T-cell (primary cell): ENCODE results near the gene HEXD. TPM values are rescaled to one million over a fixed set of nuclear protein-coding genes. Genes with fewer than 3 reads are reported as not detected.
"Not testable (repeated sequence)": the region's sequence is repeated elsewhere in the genome, so short reads cannot be mapped to it uniquely, and the experiment has no call there.

Experiments
- ATAC-seq, 4 experiments: fragments of 200-7000 bp in 3 of 4; fragments of 150-1000 bp in 1 of 4; cut with Tn5 transposase; replicated peaks in 1 of 4; 1 replicate in 3 of 4; 2 replicates in 1 of 4; pipeline ENCODE4 v1.10.0; 2021; ENCODE audit warnings: moderate library complexity in 3 of 4, mild to moderate bottlenecking in 2 of 4, moderate number of reproducible peaks in 1 of 4
- CTCF ChIA-PET, 2 donors: fragments of 300-600 bp; sonication (Branson Sonifier 250); formaldehyde crosslinking; loops; one replicate each; lab custom pipeline; 2022; ENCODE audit warnings: antibody characterized with exemption in 2 of 2; lab: Charles Lee
- POLR2A ChIA-PET, 2 donors: fragments of 300-600 bp; sonication (Branson Sonifier 250); formaldehyde crosslinking; loops; one replicate each; lab custom pipeline; 2022; ENCODE audit warnings: antibody characterized with exemption in 2 of 2; lab: Charles Lee
- DNase-seq, 35 experiments: peaks; one replicate each; pipeline versions ENCODE4 v3.0.0 to v3.0.0-alpha.2; 2013 to 2023
- H3K27ac ChIP-seq: one replicate; pipeline ENCODE4 v1.5.1; 2013; ENCODE audit warnings: low read length
- H3K27me3 ChIP-seq, 2 experiments: replicated peaks in 1 of 2; 1 replicate in 1 of 2; 2 replicates in 1 of 2; pipeline versions ENCODE4 v1.6.1 to v1.7.0; 2013; ENCODE audit warnings: low read length in 1 of 2, mixed read lengths in 1 of 2; ENCODE audit not compliant: control insufficient read depth in 2 of 2, insufficient read depth in 2 of 2; ENCODE audit errors: extremely low read depth in 1 of 2
- H3K36me3 ChIP-seq, 2 donors: 1 replicate in 1 of 2; 2 replicates in 1 of 2; pipeline versions ENCODE4 v1.6.1 to v1.7.0; 2013; ENCODE audit warnings: low read length in 1 of 2; ENCODE audit not compliant: control insufficient read depth in 2 of 2, insufficient read depth in 1 of 2; ENCODE audit errors: extremely low read depth in 1 of 2
- H3K4me1 ChIP-seq, 2 experiments: 1 replicate in 1 of 2; 2 replicates in 1 of 2; pipeline versions ENCODE4 v1.6.1 to v1.7.0; 2013; ENCODE audit warnings: low read length in 2 of 2, mixed read lengths in 1 of 2; ENCODE audit not compliant: insufficient read depth in 2 of 2, control insufficient read depth in 1 of 2; ENCODE audit errors: extremely low read depth in 1 of 2
- H3K4me3 ChIP-seq, 2 donors: 1 replicate in 1 of 2; 2 replicates in 1 of 2; pipeline versions ENCODE4 v1.5.1 to v1.7.0; 2013; ENCODE audit warnings: mild to moderate bottlenecking in 2 of 2, low read length in 1 of 2, moderate library complexity in 1 of 2; ENCODE audit not compliant: control insufficient read depth in 1 of 2; ENCODE audit errors: extremely low read depth in 1 of 2
- H3K9me3 ChIP-seq: 2 replicates; pipeline ENCODE4 v1.7.0; 2013
- H3K27ac Mint-ChIP-seq, 2 donors: one replicate each; pipeline ENCODE4 v1.8.0; 2020 to 2021; ENCODE audit warnings: mild to moderate bottlenecking in 2 of 2, mixed read lengths in 2 of 2
- H3K27me3 Mint-ChIP-seq, 2 donors: one replicate each; pipeline ENCODE4 v1.8.0; 2021 to 2022; ENCODE audit warnings: mixed read lengths in 2 of 2
- H3K36me3 Mint-ChIP-seq: one replicate; pipeline ENCODE4 v1.8.0; 2021; ENCODE audit warnings: mixed read lengths
- H3K4me1 Mint-ChIP-seq, 3 donors: one replicate each; pipeline ENCODE4 v1.8.0; 2020 to 2022; ENCODE audit warnings: mixed read lengths in 3 of 3, mild to moderate bottlenecking in 1 of 3
- H3K4me3 Mint-ChIP-seq, 3 donors: one replicate each; pipeline ENCODE4 v1.8.0; 2020 to 2022; ENCODE audit warnings: mild to moderate bottlenecking in 3 of 3, mixed read lengths in 3 of 3, moderate library complexity in 3 of 3
- H3K9me3 Mint-ChIP-seq, 3 donors: one replicate each; pipeline ENCODE4 v1.8.0; 2020 to 2022; ENCODE audit warnings: mixed read lengths in 3 of 3
- WGBS: methylation state at CpG from one replicate; pipeline ENCODE4 v1.1.5; 2013; ENCODE audit warnings: missing lambda C conversion rate; ENCODE audit not compliant: insufficient coverage; 5-methylcytosine and 5-hydroxymethylcytosine counted together
- total RNA-seq, 35 experiments: library from RNA in 6 of 35; stranded (reverse) in 6 of 35; fragments of 120-200 nt in 1 of 35; gene quantifications; one replicate each; pipeline versions ENCODE4 v1.2.1 to v1.2.4 and lab custom pipeline; 2013 to 2026

Gene HEXD
- total RNA-seq, 5 donors from 2014 or later (not counting 1 experiment from before 2014, with no cell fraction given): 51.2 to 128 (median 113) TPM

DNA sequence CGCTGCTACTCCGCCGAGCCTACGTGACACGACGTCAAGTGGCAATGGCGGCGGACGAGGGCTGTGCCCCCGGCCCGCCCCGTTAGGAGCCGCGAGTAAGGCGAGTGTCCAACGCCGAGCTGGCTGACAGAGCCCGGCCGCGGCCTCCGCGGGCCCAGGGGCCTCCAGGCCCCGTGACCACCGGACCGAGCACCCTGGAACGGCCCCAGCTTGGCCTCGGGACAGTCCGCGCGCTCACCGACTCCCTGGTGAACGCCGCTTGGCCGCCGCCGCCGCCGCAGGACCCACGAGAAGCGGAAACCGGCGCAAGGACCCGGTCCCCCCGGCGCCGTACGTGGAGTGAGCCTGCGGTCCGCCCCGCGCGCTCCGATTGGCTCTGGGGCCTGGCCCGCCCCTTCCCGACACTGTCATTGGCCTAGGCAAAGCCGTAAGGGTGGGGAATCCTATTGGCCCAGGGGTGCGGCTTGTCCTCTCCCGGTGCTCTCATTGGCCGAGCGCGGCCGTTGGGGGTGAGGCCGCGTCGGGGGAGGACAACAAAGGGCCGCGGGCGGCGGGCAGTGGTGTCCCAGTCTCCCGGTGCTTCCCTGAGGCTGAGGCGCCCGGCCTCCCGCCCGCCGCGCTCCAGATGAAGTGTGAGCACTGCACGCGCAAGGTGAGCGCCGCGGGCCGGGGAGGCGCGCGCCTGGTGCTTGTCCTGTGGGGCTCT is 40.2 kb downstream of the HEXD start, which contains the start of gene NARF:
TSS of gene NARF (plus strand) at position 563 of the 706 bp plus-strand sequence. CDS start at position 626, 63 bp downstream.
- Mint-ChIP-seq H3K4me3 (peak within 1 kb of the TSS; percentile 84 to 93 (median 89)), H3K36me3 (peaks cover 20% of the 10 kb centered on the region), H3K27me3 (no peaks in the 10 kb centered on the region), H3K4me1 (peaks cover 27 to 38% (median 34%) of the 10 kb centered on the region in 3 donors), H3K9me3 (no peaks in the 10 kb centered on the region), H3K27ac (peak within 1 kb of the TSS; percentile 94 to 97)
- under 1% methylated on average over 85 of the region's 85 CpGs for WGBS
- peak; percentile 92 to 97 (median 95) for DNase-seq
- peaks cover 16 to 33% of the 10 kb centered on the region in 2 experiments for H3K4me1 ChIP-seq
- H3K9me3 ChIP-seq: no peaks in the 10 kb centered on the region
- CTCF ChIA-PET: interaction anchor here in 1 of 2 donors (1.1 kb wide), 1 partner anchor 9 kb away, joined by 4 read pairs; no protein-coding TSS in a partner anchor
- POLR2A ChIA-PET: interaction anchor here in 1 of 2 donors (0.6 to 1.1 kb wide), 2 partner anchors 39 to 41 kb away, joined by 3 read pairs; partner anchors contain the start of gene HEXD
- no peaks in the 10 kb centered on the region for H3K27me3 ChIP-seq
- peak within 1 kb of the TSS; percentile 80 to 86 for H3K4me3 ChIP-seq
- ATAC-seq: peak; percentile 95 to 98 (median 97)
- H3K27ac ChIP-seq: peak within 1 kb of the TSS; percentile 89
- peaks cover 0 to 28% of the 10 kb centered on the region in 2 donors for H3K36me3 ChIP-seq

DNA sequence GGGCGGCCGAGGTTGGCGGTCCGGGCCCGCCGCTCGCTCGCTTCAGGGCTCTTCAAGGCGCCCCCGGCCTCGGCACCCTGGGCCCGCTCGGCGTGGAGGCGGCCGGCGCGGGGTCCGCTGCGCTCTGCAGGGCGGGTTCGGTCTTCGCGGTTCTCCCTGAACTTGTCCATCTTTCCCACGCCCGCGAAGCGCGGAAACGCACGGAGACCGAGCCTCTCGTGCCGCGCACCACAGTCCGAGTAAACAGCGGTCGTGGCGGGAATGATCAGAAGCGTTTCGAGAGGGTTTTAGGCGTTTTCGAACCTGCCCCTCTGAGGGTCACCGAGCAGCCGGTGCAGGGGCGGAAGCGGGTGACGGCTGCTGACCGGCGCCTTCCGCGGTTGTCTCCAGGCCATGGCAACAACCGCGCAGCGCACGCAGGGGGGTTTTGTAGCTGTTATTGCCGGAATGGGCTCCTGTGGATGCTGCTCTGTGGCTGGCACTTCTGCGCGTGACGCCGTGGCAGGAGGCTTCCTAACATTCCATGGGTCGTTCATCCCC is 40.8 kb downstream of the HEXD start:
- DNase-seq: peak in 15 of 35 experiments; percentile 6 to 56 (median 16)
- Mint-ChIP-seq H3K27ac (peak overlapping the region; percentile 68 to 85), H3K27me3 (no peaks in the 10 kb centered on the region), H3K9me3 (no peaks in the 10 kb centered on the region), H3K4me1 (peaks cover 27 to 41% (median 34%) of the 10 kb centered on the region in 3 donors), H3K4me3 (peak overlapping the region; percentile 84 to 93 (median 89)), H3K36me3 (peaks cover 25% of the 10 kb centered on the region)
- Histone ChIP-seq H3K4me3 (peak overlapping the region; percentile 80 to 86), H3K27me3 (no peaks in the 10 kb centered on the region), H3K27ac (no peak overlapping the region), H3K4me1 (peaks cover 16 to 36% of the 10 kb centered on the region in 2 experiments), H3K9me3 (no peaks in the 10 kb centered on the region), H3K36me3 (peaks cover 4 to 34% of the 10 kb centered on the region in 2 donors)
- ChIA-PET POLR2A (no interaction called here), CTCF (interaction anchor here in 1 of 2 donors (0.9 kb wide), 1 partner anchor 31 kb away, joined by 3 read pairs; no protein-coding TSS in a partner anchor)
- WGBS: under 1% methylated on average over 59 of the region's 62 CpGs
- ATAC-seq: no peak

DNA sequence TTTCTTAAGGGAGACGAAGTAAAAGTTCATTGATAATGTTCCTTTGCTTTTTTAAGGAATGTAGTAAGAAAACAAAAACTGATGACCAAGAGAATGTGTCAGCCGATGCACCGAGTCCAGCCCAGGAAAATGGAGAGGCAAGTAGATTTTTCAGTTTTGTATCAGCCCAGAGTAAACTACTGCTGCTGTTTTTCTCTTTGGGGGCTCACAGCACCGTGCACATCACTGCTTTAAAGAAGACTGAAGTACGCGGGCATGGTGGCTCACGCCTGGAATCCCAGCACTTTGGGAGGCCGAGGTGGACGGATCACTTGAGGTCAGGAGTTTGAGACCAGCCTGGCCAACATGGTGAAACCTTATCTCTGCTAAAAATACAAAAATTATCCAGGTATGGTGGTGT is 41.8 kb downstream of the HEXD start:
- DNase-seq, H3K27me3 Mint-ChIP-seq, H3K9me3 Mint-ChIP-seq, H3K27ac Mint-ChIP-seq, H3K9me3 ChIP-seq, H3K4me3 ChIP-seq, ATAC-seq, H3K27ac ChIP-seq, POLR2A ChIA-PET, H3K27me3 ChIP-seq: not testable (repeated sequence)
- CTCF ChIA-PET: interaction anchor here in 1 of 2 donors (0.9 kb wide), 1 partner anchor 32 kb away, joined by 3 read pairs; no protein-coding TSS in a partner anchor
- peaks cover 10 to 44% of the 10 kb centered on the region in 2 donors for H3K36me3 ChIP-seq
- Mint-ChIP-seq H3K4me1 (peaks cover 27 to 41% (median 34%) of the 10 kb centered on the region in 3 donors), H3K36me3 (peaks cover 35% of the 10 kb centered on the region), H3K4me3 (peak overlapping the region; percentile 24 to 89 (median 84))
- peaks cover 16 to 36% of the 10 kb centered on the region in 2 experiments for H3K4me1 ChIP-seq
- WGBS: 100% methylated on average over 1 of the region's 9 CpGs

DNA sequence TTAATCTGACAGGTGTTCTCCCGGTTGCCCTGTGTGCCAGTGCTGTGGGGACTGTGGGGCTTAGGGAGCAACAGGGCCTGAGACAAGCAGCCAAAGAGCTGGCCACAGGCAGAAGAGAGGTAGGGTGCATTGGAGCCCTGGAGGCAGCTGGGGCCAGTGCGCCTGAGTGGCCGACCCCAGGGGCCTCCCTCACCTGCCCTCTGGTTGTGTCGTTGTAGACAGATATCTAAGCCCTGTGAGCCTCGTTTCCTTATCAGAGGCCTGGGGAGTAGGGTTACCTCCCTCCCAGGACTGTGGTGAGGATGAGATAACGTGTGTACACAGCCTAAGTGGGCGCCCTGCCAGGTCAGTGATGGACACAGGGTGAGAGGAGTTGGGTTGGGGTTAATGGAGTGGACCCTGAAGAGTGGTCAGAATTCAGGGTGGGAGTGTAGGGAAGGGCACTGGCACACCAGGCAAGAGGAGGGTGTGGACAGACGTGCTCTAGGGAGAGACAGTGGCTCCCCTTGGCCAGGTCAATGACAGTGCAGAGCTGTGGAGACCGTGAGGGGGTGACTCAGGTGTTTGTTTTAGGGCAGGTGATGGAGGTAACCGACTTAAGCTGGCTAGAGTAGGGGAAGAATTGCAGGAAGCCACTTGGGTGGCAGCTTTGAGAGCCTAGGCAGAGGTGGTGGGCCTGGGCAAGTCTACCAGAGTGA is 43.8 kb downstream of the HEXD start:
- Mint-ChIP-seq H3K27ac (peak overlapping the region; percentile 0 to 63), H3K4me3 (peak overlapping the region in 1 of 3 donors; percentile 11), H3K36me3 (peaks cover 50% of the 10 kb centered on the region), H3K4me1 (peaks cover 26 to 37% (median 33%) of the 10 kb centered on the region in 3 donors), H3K9me3 (no peaks in the 10 kb centered on the region), H3K27me3 (no peaks in the 10 kb centered on the region)
- DNase-seq (no peak), ATAC-seq (no peak)
- Histone ChIP-seq H3K9me3 (no peaks in the 10 kb centered on the region), H3K4me3 (no peak overlapping the region), H3K4me1 (peaks cover 13 to 35% of the 10 kb centered on the region in 2 experiments), H3K27me3 (no peaks in the 10 kb centered on the region), H3K36me3 (peaks cover 10 to 58% of the 10 kb centered on the region in 2 donors), H3K27ac (no peak overlapping the region)
- ChIA-PET CTCF (no interaction called here), POLR2A (no interaction called here)
- 98% methylated on average over 9 of the region's 10 CpGs for WGBS

DNA sequence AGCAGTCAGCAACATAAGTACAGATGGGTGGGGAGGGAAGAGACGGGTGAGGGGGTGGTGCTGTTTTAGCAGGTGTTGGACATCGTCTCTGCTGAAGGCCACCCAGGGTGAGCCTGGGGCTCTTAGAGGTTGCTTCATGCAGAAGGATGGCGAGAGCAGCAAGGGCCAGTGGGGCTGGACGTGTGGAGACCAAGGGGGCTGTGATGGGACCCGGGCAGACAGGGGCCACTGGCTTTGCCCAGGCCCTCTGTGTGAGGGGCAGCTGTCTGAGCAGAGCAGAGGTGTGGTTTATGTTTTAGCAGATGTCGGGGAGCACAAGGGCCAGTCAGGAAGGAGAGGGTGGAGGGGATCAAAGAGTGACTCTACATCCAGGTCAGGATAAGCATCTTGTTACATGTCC is 45.2 kb downstream of the HEXD start:
- Histone ChIP-seq H3K9me3 (no peaks in the 10 kb centered on the region), H3K27me3 (no peaks in the 10 kb centered on the region), H3K4me1 (peaks cover 4 to 28% of the 10 kb centered on the region in 2 experiments), H3K4me3 (no peak overlapping the region), H3K36me3 (peaks cover 17 to 66% of the 10 kb centered on the region in 2 donors), H3K27ac (no peak overlapping the region)
- 94% methylated on average over 6 of the region's 6 CpGs for WGBS
- CTCF ChIA-PET: no interaction called here
- ATAC-seq (no peak), DNase-seq (no peak)
- Mint-ChIP-seq H3K27me3 (no peaks in the 10 kb centered on the region), H3K27ac (no peak overlapping the region), H3K36me3 (peaks cover 51% of the 10 kb centered on the region), H3K9me3 (no peaks in the 10 kb centered on the region), H3K4me3 (no peak overlapping the region), H3K4me1 (peaks cover 16 to 26% (median 22%) of the 10 kb centered on the region in 3 donors)
- POLR2A ChIA-PET: interaction anchor here in 1 of 2 donors (0.6 kb wide), 1 partner anchor 210 kb away, joined by 3 read pairs; no protein-coding TSS in a partner anchor
